COLO668 (cell line): ENCODE measurements around the gene LIN37.
A peak's percentile ranks its signal among the peaks of the same experiment; 100 is the strongest.

Experiments used
- DNase-seq: peaks from one replicate; lab custom pipeline; 2025; ENCODE audit not compliant: unreplicated experiment; lab: John Stamatoyannopoulos, UW

Gene LIN37

GRCh38 chr19:35734273-35734672, 14.1 kb upstream of the LIN37 start:
- no peak for DNase-seq

GRCh38 chr19:35734889-35735288, 13.5 kb upstream of the LIN37 start:
- no peak for DNase-seq

- no peak for DNase-seq
Observed at GRCh38 chr19:35736913-35737886, 11.2 kb upstream of the LIN37 start.

- no peak for DNase-seq
Observed at GRCh38 chr19:35738021-35738886, 10.1 kb upstream of the LIN37 start.

GRCh38 chr19:35738887-35739229, 9.5 kb upstream of the LIN37 start:
- no peak for DNase-seq

GRCh38 chr19:35739275-35740107, 8.9 kb upstream of the LIN37 start:
- DNase-seq: no peak

GRCh38 chr19:35740108-35740422, 8.3 kb upstream of the LIN37 start:
- DNase-seq: no peak

- DNase-seq: peak; percentile 98
Observed at GRCh38 chr19:35740423-35741202, 7.8 kb upstream of the LIN37 start.

GRCh38 chr19:35741203-35741515, 7.2 kb upstream of the LIN37 start:
- DNase-seq: no peak

GRCh38 chr19:35742121-35742724, 6.2 kb upstream of the LIN37 start, which contains the start of gene IGFLR1:
IGFLR1 (minus strand) TSS chr19:35742452; CDS start chr19:35741180, 1,272 bp downstream.
- DNase-seq: no peak

- no peak for DNase-seq
Observed at GRCh38 chr19:35743640-35744429, 4.5 kb upstream of the LIN37 start.

GRCh38 chr19:35744430-35745327, 3.7 kb upstream of the LIN37 start:
- DNase-seq: peak; percentile 93

GRCh38 chr19:35745328-35746086, 2.9 kb upstream of the LIN37 start, which contains the start of the genes PSENEN and U2AF1L4:
PSENEN (plus strand) TSS chr19:35745651; CDS start chr19:35745931, 280 bp downstream.
U2AF1L4 (minus strand) TSS chr19:35745418; CDS start chr19:35745391, 27 bp downstream.
- DNase-seq: peak; percentile 98

- no peak for DNase-seq
Observed at GRCh38 chr19:35746087-35746462, 2.3 kb upstream of the LIN37 start.

GRCh38 chr19:35746531-35746930, 1.8 kb upstream of the LIN37 start:
- DNase-seq: no peak

- no peak for DNase-seq
Observed at GRCh38 chr19:35750167-35750566, 1.8 kb downstream of the LIN37 start.
